Measurements from ENCODE around the gene IGFBP1. TPM values are rescaled to one million over a fixed set of nuclear protein-coding genes. Genes with fewer than 3 reads are reported as not detected.
A peak's percentile ranks its signal among the peaks of the same experiment; 100 is the strongest.

Gene IGFBP1
- total and polyA plus RNA-seq, 2 of the 13 experiments (the other 11 are each of a cell fraction or from before 2014, with no cell fraction given): 5.4 to 885 TPM

DNA sequence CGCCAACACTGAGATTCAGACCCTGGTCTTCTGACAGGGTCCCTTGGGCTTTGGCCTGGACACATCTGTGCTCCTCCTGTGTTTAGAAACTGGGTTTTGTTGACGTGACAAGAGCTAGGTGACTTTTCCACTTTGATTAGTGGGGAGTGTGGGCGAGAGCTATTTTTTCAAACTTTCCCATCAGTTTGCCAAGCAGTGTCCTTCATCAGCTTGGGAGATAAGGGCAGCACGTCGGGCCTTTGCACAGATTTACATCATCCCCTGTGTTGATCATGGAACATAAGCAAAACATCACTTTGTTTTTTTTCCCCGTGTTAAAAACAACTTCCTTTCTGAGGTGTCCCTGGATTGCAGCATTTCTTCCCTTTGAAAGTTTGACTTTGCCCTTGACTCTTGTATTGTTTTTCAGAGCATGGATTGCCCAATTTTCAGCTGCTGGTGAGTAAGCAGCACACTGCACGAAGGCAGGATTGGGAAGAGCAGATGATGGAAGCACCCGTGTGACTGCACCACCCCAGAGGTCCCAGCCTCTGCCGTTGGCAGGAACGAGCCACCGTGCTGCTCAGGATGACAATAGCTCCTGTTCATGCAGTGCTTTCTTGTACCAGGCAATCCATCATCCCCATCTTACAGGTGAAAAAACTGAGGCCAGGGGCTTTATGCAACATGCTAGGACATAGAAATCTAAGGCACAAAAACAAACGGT lies 6.4 kb upstream of the IGFBP1 start (continued):
- TF ChIP-seq, protein P1, sequence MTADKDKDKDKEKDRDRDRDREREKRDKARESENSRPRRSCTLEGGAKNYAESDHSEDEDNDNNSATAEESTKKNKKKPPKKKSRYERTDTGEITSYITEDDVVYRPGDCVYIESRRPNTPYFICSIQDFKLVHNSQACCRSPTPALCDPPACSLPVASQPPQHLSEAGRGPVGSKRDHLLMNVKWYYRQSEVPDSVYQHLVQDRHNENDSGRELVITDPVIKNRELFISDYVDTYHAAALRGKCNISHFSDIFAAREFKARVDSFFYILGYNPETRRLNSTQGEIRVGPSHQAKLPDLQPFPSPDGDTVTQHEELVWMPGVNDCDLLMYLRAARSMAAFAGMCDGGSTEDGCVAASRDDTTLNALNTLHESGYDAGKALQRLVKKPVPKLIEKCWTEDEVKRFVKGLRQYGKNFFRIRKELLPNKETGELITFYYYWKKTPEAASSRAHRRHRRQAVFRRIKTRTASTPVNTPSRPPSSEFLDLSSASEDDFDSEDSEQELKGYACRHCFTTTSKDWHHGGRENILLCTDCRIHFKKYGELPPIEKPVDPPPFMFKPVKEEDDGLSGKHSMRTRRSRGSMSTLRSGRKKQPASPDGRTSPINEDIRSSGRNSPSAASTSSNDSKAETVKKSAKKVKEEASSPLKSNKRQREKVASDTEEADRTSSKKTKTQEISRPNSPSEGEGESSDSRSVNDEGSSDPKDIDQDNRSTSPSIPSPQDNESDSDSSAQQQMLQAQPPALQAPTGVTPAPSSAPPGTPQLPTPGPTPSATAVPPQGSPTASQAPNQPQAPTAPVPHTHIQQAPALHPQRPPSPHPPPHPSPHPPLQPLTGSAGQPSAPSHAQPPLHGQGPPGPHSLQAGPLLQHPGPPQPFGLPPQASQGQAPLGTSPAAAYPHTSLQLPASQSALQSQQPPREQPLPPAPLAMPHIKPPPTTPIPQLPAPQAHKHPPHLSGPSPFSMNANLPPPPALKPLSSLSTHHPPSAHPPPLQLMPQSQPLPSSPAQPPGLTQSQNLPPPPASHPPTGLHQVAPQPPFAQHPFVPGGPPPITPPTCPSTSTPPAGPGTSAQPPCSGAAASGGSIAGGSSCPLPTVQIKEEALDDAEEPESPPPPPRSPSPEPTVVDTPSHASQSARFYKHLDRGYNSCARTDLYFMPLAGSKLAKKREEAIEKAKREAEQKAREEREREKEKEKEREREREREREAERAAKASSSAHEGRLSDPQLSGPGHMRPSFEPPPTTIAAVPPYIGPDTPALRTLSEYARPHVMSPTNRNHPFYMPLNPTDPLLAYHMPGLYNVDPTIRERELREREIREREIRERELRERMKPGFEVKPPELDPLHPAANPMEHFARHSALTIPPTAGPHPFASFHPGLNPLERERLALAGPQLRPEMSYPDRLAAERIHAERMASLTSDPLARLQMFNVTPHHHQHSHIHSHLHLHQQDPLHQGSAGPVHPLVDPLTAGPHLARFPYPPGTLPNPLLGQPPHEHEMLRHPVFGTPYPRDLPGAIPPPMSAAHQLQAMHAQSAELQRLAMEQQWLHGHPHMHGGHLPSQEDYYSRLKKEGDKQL (CRISPR knock-in tag; IDR thresholded peaks at IDR 0.05; ENCODE audit: low read depth): peak; percentile 94
- TF ChIP-seq, protein P2, sequence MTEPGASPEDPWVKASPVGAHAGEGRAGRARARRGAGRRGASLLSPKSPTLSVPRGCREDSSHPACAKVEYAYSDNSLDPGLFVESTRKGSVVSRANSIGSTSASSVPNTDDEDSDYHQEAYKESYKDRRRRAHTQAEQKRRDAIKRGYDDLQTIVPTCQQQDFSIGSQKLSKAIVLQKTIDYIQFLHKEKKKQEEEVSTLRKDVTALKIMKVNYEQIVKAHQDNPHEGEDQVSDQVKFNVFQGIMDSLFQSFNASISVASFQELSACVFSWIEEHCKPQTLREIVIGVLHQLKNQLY (CRISPR knock-in tag; IDR thresholded peaks at IDR 0.05): peak; percentile 95
- TF ChIP-seq NRL (CRISPR knock-in tag; IDR thresholded peaks at IDR 0.05; ENCODE audit: borderline replicate concordance): no peak
- TF ChIP-seq, protein P3, sequence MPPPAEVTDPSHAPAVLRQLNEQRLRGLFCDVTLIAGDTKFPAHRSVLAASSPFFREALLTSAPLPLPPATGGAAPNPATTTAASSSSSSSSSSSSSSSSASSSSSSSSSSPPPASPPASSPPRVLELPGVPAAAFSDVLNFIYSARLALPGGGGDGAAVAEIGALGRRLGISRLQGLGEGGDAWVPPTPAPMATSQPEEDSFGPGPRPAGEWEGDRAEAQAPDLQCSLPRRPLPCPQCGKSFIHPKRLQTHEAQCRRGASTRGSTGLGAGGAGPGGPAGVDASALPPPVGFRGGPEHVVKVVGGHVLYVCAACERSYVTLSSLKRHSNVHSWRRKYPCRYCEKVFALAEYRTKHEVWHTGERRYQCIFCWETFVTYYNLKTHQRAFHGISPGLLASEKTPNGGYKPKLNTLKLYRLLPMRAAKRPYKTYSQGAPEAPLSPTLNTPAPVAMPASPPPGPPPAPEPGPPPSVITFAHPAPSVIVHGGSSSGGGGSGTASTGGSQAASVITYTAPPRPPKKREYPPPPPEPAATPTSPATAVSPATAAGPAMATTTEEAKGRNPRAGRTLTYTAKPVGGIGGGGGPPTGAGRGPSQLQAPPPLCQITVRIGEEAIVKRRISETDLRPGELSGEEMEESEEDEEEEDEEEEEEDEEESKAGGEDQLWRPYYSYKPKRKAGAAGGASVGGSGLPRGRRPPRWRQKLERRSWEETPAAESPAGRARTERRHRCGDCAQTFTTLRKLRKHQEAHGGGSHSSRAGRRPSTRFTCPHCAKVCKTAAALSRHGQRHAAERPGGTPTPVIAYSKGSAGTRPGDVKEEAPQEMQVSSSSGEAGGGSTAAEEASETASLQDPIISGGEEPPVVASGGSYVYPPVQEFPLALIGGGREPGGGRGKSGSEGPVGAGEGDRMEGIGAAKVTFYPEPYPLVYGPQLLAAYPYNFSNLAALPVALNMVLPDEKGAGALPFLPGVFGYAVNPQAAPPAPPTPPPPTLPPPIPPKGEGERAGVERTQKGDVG (CRISPR knock-in tag; IDR thresholded peaks at IDR 0.05; ENCODE audit: borderline replicate concordance): peak; percentile 75; the same call in 1 of the 2 replicates
- peak; percentile 78; the same call in 1 of the 2 replicates for TF ChIP-seq ZNF616 (CRISPR knock-in tag; IDR thresholded peaks at IDR 0.05; ENCODE audit: low read depth)
- no peak for TF ChIP-seq ZNF17 (CRISPR knock-in tag; IDR thresholded peaks at IDR 0.05)
- TF ChIP-seq NFKB2 (CRISPR knock-in tag; IDR thresholded peaks at IDR 0.05; ENCODE audit: borderline replicate concordance): peak; percentile 40; the same call in 1 of the 2 replicates
- TF ChIP-seq, protein P4, sequence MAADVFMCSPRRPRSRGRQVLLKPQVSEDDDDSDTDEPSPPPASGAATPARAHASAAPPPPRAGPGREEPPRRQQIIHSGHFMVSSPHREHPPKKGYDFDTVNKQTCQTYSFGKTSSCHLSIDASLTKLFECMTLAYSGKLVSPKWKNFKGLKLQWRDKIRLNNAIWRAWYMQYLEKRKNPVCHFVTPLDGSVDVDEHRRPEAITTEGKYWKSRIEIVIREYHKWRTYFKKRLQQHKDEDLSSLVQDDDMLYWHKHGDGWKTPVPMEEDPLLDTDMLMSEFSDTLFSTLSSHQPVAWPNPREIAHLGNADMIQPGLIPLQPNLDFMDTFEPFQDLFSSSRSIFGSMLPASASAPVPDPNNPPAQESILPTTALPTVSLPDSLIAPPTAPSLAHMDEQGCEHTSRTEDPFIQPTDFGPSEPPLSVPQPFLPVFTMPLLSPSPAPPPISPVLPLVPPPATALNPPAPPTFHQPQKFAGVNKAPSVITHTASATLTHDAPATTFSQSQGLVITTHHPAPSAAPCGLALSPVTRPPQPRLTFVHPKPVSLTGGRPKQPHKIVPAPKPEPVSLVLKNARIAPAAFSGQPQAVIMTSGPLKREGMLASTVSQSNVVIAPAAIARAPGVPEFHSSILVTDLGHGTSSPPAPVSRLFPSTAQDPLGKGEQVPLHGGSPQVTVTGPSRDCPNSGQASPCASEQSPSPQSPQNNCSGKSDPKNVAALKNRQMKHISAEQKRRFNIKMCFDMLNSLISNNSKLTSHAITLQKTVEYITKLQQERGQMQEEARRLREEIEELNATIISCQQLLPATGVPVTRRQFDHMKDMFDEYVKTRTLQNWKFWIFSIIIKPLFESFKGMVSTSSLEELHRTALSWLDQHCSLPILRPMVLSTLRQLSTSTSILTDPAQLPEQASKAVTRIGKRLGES (CRISPR knock-in tag; IDR thresholded peaks at IDR 0.05; ENCODE audit: borderline replicate concordance): no peak
- no peak for TF ChIP-seq SIN3A (IDR thresholded peaks at IDR 0.05; ENCODE audit: borderline replicate concordance, low read depth, low read length)
- TF ChIP-seq KDM5B (CRISPR knock-in tag; IDR thresholded peaks at IDR 0.05; ENCODE audit: borderline replicate concordance): peak; percentile 77; the same call in 1 of the 2 replicates
- TF ChIP-seq ZBTB38 (CRISPR knock-in tag; IDR thresholded peaks at IDR 0.05): 0 out of 2 replicates have a peak, but pooled peaks have one; percentile 15
- TF ChIP-seq PITX1 (CRISPR knock-in tag; IDR thresholded peaks at IDR 0.05): peak; percentile 96

Data from HepG2 (cell line).